NCI-H1092 treated with DMSO at 0.1 percent for 48 hours (cell line): Measurements from ENCODE around the gene CALY.
"Not testable (repeated sequence)": the region's sequence is repeated elsewhere in the genome, so short reads cannot be mapped to it uniquely, and the experiment has no call there.

Source experiments
- DNase-seq: peaks from one replicate; lab custom pipeline; 2025; lab: John Stamatoyannopoulos, UW

The CALY gene

GRCh38 chr10:133329491-133330202 is 7.0 kb downstream of the CALY start:
- peak; percentile 68 for DNase-seq

- no peak for DNase-seq
These were observed 8.0 kb downstream of the CALY start for GRCh38 chr10:133328358-133329343.

DNA sequence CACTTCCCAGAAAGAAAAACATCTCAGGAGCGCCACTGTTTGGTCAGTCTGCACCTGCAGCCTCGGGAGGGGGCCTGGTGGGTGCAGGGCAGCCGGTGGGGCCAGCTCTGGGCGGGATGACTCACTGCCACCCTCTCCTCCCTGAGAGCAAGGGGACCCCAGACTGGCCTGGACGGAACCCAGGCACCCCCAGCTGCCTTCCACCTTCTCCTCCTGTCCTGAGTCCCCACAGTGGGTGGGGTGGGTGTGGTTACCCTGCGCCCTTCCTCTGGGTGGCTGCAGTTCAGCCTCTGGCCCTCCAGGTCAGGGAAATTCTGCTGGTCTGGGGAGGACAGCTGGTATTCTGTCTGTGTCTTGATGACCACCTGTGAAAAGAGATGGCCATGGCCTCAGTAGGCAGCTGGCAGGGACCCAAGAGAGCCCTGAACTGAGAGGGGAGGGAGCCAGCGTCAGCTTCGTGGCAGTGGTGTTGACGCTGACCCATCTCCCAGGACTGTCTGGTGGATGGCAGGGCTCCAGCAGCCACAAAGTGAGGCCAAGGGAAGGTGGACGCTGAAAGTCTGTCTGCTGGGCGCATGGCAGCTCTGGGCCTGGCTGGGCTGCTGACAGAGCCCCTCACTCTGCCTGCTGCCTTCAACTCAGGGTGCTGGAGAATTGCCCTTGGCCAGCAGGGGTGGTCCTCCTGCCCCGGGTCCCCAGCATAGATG is 8.9 kb downstream of the CALY start:
- DNase-seq = no peak

GRCh38 chr10:133326745-133327650 is 9.7 kb downstream of the CALY start:
- no peak for DNase-seq

- DNase-seq = no peak
These were observed 10.5 kb downstream of the CALY start for GRCh38 chr10:133326223-133326551.

DNA sequence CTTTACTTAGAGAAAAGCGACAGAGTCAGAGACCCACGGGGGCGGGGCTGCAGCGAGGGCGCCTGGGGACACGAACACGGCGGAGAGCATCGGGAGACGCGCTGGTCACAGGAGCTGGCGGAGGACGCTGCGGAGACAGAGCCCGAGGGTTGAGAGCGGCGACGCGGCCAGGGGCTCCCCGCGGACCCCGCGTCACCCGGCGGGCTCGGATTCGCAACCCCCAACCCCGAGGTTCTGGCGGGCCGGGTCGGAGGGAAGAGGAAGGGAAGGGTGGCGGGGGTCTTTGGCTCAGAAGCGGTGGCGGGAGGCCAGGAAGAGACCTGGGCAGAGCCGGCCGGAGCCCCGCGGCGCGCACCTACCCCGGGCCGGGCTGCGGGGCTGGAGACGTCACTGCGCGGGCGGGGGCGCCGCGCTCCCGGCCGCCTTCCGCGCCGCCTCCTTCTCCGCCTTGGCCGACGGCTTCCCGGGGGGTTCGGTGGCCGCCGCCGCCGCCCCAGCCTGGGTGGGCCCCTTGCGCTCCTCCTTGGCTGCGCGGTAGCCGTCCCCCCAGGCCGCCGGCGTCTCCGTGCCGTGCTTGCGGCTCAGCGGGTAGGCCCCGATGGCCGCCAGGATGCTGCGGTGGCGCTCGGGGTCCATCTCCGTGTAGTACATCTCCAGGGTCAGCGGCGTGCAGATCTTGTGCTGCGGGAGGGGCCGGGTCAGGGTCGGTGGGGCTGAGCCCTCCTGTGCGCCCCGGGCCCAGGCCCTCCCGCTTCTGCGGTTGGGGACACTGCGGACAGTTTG is 11.1 kb downstream of the CALY start:
- DNase-seq = peak; percentile 13

- DNase-seq = no peak
These were observed 11.8 kb downstream of the CALY start for GRCh38 chr10:133324857-133325260.

GRCh38 chr10:133324198-133324792 is 12.4 kb downstream of the CALY start:
- peak; percentile 74 for DNase-seq

DNA sequence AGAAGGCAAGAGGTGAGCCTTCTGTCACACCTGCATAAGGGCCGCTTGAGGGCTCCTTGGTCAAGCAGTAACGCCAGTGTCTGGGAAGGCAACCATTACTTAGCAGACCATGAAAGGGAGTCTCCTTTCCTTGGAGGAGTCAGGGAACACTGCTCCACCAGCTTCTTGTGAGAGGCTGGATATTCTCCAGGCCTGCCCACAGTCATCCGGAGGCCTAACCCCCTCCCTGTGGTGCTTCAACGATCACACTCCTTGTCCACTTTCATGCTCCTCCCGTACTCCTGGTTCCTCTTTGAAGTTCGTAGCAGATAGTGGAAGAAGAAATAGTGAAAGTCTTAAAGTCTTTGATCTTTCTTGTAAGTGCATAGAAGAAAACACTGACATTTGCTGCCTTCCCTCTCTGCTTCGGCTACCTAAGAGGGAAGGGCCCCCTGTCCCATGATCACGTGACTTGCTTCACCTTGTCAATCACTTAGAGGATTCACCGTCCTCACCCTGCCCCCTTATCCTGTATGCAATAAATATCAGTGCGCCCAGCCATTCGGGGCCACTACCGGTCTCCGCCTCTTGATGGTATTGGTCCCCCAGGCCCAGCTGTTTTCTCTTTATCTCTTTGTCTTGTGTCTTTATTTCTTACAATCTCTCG is 14.5 kb downstream of the CALY start:
- not testable (repeated sequence) for DNase-seq

- DNase-seq = not testable (repeated sequence)
These were observed 15.8 kb downstream of the CALY start for GRCh38 chr10:133320852-133321422.

DNA sequence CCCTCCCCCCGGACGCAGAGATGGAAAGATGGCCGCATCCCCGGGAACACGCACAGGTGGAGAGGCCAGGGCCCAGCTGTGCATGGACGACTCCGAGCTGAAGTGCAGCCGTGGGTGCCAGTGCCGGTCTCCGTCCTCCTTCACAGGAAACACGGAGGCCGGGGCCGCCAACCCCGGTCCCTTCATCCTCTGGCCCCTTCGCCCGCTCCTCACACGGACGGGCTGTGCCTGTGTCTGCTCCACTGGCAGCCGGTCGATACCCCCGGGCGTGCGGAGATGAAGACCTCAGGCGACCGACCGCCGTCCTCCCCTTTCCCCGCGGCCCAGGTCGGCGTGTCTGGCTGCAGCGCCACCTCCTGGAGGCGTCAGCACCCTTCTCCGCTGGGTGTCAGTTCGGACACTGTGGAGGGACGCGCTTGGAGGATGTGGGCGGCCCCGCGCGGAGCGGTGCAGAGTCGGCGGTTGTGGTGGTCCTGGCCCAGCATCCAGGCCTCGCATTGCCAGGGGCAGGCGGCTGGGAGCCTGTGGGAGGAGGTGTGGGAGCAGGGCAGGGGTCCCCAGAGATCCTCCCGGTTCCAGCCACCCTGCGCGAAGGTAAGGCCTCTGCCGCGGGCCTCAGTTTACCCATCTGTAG is 18.1 kb downstream of the CALY start:
- DNase-seq = peak; percentile 58

- DNase-seq = no peak
These were observed 20.0 kb downstream of the CALY start for GRCh38 chr10:133316732-133317131.

- no peak for DNase-seq
These were observed 20.4 kb downstream of the CALY start for GRCh38 chr10:133316266-133316665.

DNA sequence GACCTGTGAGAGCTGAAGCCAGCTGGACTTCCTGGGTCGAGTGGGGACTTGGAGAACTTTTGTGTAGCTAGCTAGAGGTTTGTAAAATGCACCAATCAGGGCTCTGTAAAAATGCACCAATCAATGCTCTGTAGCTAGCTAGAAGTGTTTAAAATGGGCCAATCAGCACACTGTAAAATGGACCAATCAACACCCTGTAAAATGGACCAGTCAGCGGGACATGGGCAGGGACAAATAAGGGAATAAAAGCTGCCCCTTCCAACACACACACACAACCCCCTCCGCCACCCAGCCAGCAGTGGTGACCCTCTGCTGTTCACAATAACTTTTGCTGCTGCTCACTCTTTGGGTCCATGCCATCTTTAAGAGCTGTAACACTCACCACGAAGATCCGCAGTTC is 20.8 kb downstream of the CALY start:
- DNase-seq = no peak

GRCh38 chr10:133314911-133315310 is 21.8 kb downstream of the CALY start:
- DNase-seq = no peak

DNA sequence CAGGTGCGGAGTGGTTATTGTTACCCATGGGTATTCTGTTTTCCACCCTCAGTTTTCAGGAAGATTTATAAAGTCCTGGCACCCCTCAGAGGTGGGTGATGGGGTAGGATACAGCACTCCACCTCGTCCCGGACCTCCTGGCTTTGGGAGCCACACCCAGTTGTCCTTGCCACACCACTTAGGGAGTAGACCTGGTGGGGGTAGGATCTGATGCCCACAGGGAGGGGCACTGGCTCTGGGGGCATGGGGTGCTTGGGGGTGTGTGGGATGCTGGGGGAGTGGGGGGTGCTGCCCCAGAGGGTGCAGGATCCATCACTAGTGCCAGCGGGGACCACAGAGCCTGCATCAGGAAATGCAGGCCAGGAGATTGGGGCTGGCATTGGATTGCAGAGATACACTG is 23.5 kb downstream of the CALY start:
- DNase-seq = no peak

GRCh38 chr10:133312769-133313145 is 23.9 kb downstream of the CALY start:
- DNase-seq = no peak

GRCh38 chr10:133312016-133312768 is 24.5 kb downstream of the CALY start:
- DNase-seq = no peak
